ENCODE measurements around the gene TUFM. TPM values are rescaled to one million over a fixed set of nuclear protein-coding genes. Genes with fewer than 3 reads are reported as not detected.
"Not testable (repeated sequence)": the region's sequence is repeated elsewhere in the genome, so short reads cannot be mapped to it uniquely, and the experiment has no call there.

TUFM gene
- polyA plus RNA-seq, 1 donor from 2014 or later, result 144 TPM

GRCh38 chr16:28869201-28869600, 23.1 kb upstream of the TUFM start:
- H3K4me3 ChIP-seq (ENCODE audit: low read length), result no peak overlapping the region
- H3K79me2 ChIP-seq (replicated peaks; ENCODE audit: insufficient read depth, low read length), result peaks cover 14% of the 10 kb centered on the region
- no peak overlapping the region for H2AFZ ChIP-seq (ENCODE audit: low read depth, low read length)
- no peak for TF ChIP-seq EP300 (conservative IDR thresholded peaks at IDR 0.05; ENCODE audit: poor library complexity, severe bottlenecking)
- no peaks in the 10 kb centered on the region for H3K9me2 ChIP-seq (ENCODE audit: insufficient read depth, low read length)
- H3K36me3 ChIP-seq (ENCODE audit: insufficient read depth, low read length), result peaks cover 5% of the 10 kb centered on the region
- no peak overlapping the region for H3K27ac ChIP-seq (ENCODE audit: low read length)
- no peaks in the 10 kb centered on the region for H4K20me1 ChIP-seq (ENCODE audit: insufficient read depth)
- no peak overlapping the region for H3K4me2 ChIP-seq (ENCODE audit: low read length)
- H3F3A ChIP-seq (ENCODE audit: insufficient read depth, low read length, poor library complexity, severe bottlenecking), result no peaks in the 10 kb centered on the region
- H3K27me3 ChIP-seq (ENCODE audit: insufficient read depth, low read depth, low read length), result no peaks in the 10 kb centered on the region
- H3K9me3 ChIP-seq (ENCODE audit: low read length), result no peaks in the 10 kb centered on the region
- H3K9ac ChIP-seq (ENCODE audit: low read length), result no peak overlapping the region

- H3K9me2 ChIP-seq (ENCODE audit: insufficient read depth, low read length); H3K36me3 ChIP-seq (ENCODE audit: insufficient read depth, low read length); H3K4me3 ChIP-seq (ENCODE audit: low read length); H3K9ac ChIP-seq (ENCODE audit: low read length); H3K27ac ChIP-seq (ENCODE audit: low read length); H3F3A ChIP-seq (ENCODE audit: insufficient read depth, low read length, poor library complexity, severe bottlenecking); H3K4me2 ChIP-seq (ENCODE audit: low read length); H2AFZ ChIP-seq (ENCODE audit: low read depth, low read length); H3K27me3 ChIP-seq (ENCODE audit: insufficient read depth, low read depth, low read length); H4K20me1 ChIP-seq (ENCODE audit: insufficient read depth); H3K9me3 ChIP-seq (ENCODE audit: low read length): not testable (repeated sequence)
- H3K79me2 ChIP-seq (replicated peaks; ENCODE audit: insufficient read depth, low read length), result peaks cover 18% of the 10 kb centered on the region
These were observed 21.5 kb upstream of the TUFM start for GRCh38 chr16:28867646-28868045.

GRCh38 chr16:28867241-28867640, 21.1 kb upstream of the TUFM start:
- Histone ChIP-seq H3K36me3 (ENCODE audit: insufficient read depth, low read length) (peaks cover 5% of the 10 kb centered on the region), H3K4me2 (ENCODE audit: low read length) (no peak overlapping the region), H3K9me2 (ENCODE audit: insufficient read depth, low read length) (no peaks in the 10 kb centered on the region)

More at GRCh38 chr16:28867241-28867640, 21.1 kb upstream of the TUFM start:
- Histone ChIP-seq H3K9me3 (ENCODE audit: low read length) (no peaks in the 10 kb centered on the region), H4K20me1 (ENCODE audit: insufficient read depth) (no peaks in the 10 kb centered on the region), H3K9ac (ENCODE audit: low read length) (no peak overlapping the region), H3F3A (ENCODE audit: insufficient read depth, low read length, poor library complexity, severe bottlenecking) (no peaks in the 10 kb centered on the region), H3K79me2 (replicated peaks; ENCODE audit: insufficient read depth, low read length) (peaks cover 18% of the 10 kb centered on the region), H3K27me3 (ENCODE audit: insufficient read depth, low read depth, low read length) (no peaks in the 10 kb centered on the region), H2AFZ (ENCODE audit: low read depth, low read length) (no peak overlapping the region), H3K4me3 (ENCODE audit: low read length) (no peak overlapping the region), H3K27ac (ENCODE audit: low read length) (no peak overlapping the region)
- TF ChIP-seq SMC3 (conservative IDR thresholded peaks at IDR 0.05; ENCODE audit: poor library complexity), result no peak
- TF ChIP-seq POLR2AphosphoS5 (IDR thresholded peaks at IDR 0.05), result no peak
- no peak for TF ChIP-seq CTCF (IDR thresholded peaks at IDR 0.05; ENCODE audit: poor library complexity, severe bottlenecking)
- no peak for TF ChIP-seq RAD21 (conservative IDR thresholded peaks at IDR 0.05)
- no peak for TF ChIP-seq MXI1 (conservative IDR thresholded peaks at IDR 0.05; ENCODE audit: poor library complexity, severe bottlenecking)
- no peak for TF ChIP-seq EP300 (conservative IDR thresholded peaks at IDR 0.05; ENCODE audit: poor library complexity, severe bottlenecking)
- no peak for TF ChIP-seq REST (IDR thresholded peaks at IDR 0.05; ENCODE audit: borderline replicate concordance)
- TF ChIP-seq EZH2 (IDR thresholded peaks at IDR 0.05; ENCODE audit: borderline replicate concordance, insufficient read depth, low read length, poor library complexity, severe bottlenecking), result no peak
- no peak for TF ChIP-seq TAF1 (IDR thresholded peaks at IDR 0.05; ENCODE audit: low read depth)
